GM10248 (cell line): ENCODE measurements around the gene PTPRG.

Source experiments
- CTCF ChIA-PET: fragments of 300-600 bp; sonication (Branson Sonifier 250); formaldehyde crosslinking; extraction: SDS; loops from one replicate; lab custom pipeline; 2021; ENCODE audit warnings: antibody characterized with exemption; lab: Yijun Ruan, JAX
- POLR2A ChIA-PET: fragments of 350-650 bp; sonication (Branson Sonifier 250); formaldehyde crosslinking; extraction: SDS; loops from one replicate; lab custom pipeline; 2020; ENCODE audit warnings: antibody characterized with exemption; lab: Yijun Ruan, JAX
- DNase-seq: peaks from one replicate; pipeline ENCODE4 v3.0.0; 2012; ENCODE audit errors: extremely low spot score
- CTCF ChIP-seq: IDR thresholded peaks from 2 replicates; pipeline ENCODE4 v1.5.1; 2012; ENCODE audit warnings: mild to moderate bottlenecking, low read depth; ENCODE audit errors: extremely low read depth, missing control alignments, control extremely low read depth

The PTPRG gene

DNA sequence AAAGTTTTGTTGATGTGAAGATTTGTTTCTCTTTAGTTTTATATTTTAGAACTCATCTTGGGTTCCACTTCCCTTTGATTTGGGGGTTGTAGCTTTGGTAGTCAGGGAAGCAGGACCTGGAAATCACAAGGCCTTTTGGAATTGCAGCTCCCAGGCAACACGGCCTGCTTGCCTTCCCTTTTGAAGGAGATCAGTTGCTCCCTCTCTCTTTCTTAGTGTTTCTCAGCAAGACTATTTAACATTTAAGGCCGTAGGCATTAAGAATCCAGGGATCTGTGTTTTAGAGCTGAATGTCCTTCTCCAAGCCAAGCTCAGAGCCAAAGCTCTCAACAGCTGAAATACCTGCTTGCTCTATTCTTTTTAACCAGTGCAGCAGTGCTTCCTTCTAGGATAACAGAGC, 310.3 kb downstream of the PTPRG start:
- TF ChIP-seq CTCF, result no peak
- ChIA-PET POLR2A (no interaction called here), CTCF (interaction anchor here (0.7 to 1.8 kb wide), 3 partner anchors 11 to 23 kb away, joined by 3 to 4 read pairs (median 4); no protein-coding TSS in a partner anchor)
- DNase-seq, result no peak

DNA sequence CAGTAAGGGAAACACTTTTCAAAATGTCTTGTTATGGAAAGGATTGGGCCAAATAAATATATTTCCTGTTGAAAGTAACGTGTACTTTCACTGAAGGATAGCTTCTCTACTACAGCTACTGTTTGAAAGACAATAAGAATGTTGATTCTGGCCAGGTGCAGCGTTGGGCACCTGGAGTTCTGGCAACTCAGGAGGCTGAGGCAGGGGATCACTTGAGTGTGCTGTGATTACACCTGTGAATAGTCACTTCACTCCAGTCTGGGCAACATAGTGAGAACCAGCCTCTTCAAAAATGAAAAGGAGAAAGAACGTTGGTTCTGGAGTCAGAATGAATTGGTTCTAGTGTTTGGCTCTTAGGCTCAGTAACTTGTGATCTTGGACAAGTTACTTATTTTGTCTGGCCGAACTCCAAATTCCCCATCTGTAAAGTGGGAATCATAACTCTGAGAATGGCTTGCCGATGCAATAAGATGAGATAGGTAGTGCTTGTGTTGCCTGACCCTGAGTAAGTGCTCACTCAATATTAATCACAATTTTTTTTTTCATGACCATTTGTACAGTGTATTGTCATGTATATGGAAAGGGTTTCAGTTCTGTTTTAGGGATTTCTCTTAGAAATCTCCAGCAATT, 310.8 kb downstream of the PTPRG start:
- no peak for DNase-seq
- no peak for TF ChIP-seq CTCF
- CTCF ChIA-PET, result interaction anchor here (0.7 to 1.8 kb wide), 3 partner anchors 11 to 23 kb away, joined by 3 to 4 read pairs (median 4); no protein-coding TSS in a partner anchor
- POLR2A ChIA-PET, result no interaction called here

- ChIA-PET POLR2A (no interaction called here), CTCF (interaction anchor here (1.1 kb wide), 1 partner anchor 61 kb away, joined by 4 read pairs; no protein-coding TSS in a partner anchor)
- TF ChIP-seq CTCF, result no peak
- no peak for DNase-seq
Observed at GRCh38 chr3:61875046-61875844, 313.9 kb downstream of the PTPRG start.

DNA sequence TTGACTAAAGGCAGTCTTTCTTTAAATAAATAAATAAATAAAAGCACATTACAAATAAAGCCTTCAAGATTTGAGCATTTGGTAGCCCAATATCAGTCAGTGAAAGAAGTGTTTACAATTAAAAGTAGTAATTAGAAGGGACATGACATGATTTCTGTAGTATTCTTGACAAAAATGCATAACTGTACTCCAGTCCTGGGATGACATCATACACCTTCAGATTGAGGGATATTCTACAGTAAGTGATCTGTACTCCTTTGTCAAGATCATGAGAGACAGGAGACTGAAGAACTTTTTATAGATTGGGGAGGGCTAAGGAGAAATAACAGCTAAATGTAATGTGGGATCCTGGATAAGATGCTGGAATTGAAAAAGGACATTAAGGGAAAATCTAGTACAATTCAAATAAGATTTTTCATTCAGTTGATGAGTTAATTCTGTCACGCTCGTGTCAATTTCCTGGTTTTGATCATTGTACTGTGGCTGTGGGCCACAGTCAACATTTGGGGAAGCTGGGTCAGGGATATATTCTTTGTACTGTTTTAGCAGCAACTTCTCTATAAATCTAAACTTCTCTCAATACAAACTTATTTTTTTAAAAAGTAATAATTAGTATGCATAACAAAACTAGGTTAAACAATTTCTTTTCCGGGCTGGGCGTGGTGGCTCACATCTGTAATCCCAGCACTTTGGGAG, 314.8 kb downstream of the PTPRG start:
- POLR2A ChIA-PET, result no interaction called here
- no peak for TF ChIP-seq CTCF
- no peak for DNase-seq
- CTCF ChIA-PET, result interaction anchor here (1.1 kb wide), 1 partner anchor 60 kb away, joined by 4 read pairs; no protein-coding TSS in a partner anchor

GRCh38 chr3:61876797-61877196, 315.4 kb downstream of the PTPRG start:
- TF ChIP-seq CTCF, result no peak
- DNase-seq, result no peak
- ChIA-PET POLR2A (no interaction called here), CTCF (no interaction called here)
